WTC11 (cell line): ENCODE measurements around the gene LHX2.

Experiments
- TF ChIP-seq, protein P1 (sequence below): sonication (generic); formaldehyde crosslinking; IDR thresholded peaks from 2 replicates; pipeline ENCODE4 v1.8.0; 2022; ENCODE audit warnings: mild to moderate bottlenecking, missing genetic modification reagents
- TF ChIP-seq, protein P2 (sequence below): sonication (generic); formaldehyde crosslinking; conservative IDR thresholded peaks from 2 replicates; pipeline ENCODE4 v1.8.1; 2023; ENCODE audit warnings: mild to moderate bottlenecking, low read depth, missing genetic modification reagents, moderate library complexity
- TF ChIP-seq, protein P3 (sequence below): fragments of 200-600 bp; IDR thresholded peaks from 2 replicates; pipeline ENCODE4 v1.8.0; 2022; ENCODE audit warnings: antibody characterized with exemption

DNA sequence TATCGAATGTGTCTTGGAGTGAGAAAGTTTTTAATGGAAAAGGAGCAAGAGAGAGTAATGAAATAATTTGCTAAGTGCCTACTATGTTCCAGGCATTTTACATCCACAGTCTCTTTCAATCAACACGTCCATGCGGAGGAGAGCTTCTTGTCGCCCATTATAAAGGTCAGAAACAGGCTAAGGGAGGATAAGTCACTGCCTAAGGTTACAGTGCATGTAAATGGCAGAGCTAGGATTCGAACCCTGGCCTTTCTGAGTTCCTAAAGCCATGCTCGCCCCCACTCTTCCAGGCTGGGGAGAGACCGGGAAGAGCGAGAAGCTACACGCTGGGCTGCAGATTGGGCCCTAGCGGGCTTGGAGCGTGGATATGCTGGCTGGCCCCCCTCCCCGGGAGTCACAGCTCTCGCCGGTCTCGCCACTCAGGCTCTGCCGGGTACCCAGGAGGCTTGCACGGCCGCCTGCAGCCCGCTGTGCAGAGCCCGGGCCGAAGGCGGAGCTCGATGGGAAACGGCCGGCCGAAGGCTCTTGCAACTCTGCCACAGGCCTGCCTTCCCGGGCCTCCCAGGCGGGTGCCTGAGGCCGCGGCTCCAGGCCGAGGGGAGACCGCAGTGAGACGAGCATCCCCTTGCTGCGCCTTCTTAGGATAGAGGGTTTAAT is 775 bp upstream of the LHX2 start:
- TF ChIP-seq, protein P1, sequence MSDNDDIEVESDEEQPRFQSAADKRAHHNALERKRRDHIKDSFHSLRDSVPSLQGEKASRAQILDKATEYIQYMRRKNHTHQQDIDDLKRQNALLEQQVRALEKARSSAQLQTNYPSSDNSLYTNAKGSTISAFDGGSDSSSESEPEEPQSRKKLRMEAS (CRISPR knock-in tag), result no peak
- TF ChIP-seq, protein P2, sequence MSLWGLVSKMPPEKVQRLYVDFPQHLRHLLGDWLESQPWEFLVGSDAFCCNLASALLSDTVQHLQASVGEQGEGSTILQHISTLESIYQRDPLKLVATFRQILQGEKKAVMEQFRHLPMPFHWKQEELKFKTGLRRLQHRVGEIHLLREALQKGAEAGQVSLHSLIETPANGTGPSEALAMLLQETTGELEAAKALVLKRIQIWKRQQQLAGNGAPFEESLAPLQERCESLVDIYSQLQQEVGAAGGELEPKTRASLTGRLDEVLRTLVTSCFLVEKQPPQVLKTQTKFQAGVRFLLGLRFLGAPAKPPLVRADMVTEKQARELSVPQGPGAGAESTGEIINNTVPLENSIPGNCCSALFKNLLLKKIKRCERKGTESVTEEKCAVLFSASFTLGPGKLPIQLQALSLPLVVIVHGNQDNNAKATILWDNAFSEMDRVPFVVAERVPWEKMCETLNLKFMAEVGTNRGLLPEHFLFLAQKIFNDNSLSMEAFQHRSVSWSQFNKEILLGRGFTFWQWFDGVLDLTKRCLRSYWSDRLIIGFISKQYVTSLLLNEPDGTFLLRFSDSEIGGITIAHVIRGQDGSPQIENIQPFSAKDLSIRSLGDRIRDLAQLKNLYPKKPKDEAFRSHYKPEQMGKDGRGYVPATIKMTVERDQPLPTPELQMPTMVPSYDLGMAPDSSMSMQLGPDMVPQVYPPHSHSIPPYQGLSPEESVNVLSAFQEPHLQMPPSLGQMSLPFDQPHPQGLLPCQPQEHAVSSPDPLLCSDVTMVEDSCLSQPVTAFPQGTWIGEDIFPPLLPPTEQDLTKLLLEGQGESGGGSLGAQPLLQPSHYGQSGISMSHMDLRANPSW (CRISPR knock-in tag), result no peak
- TF ChIP-seq, protein P3, sequence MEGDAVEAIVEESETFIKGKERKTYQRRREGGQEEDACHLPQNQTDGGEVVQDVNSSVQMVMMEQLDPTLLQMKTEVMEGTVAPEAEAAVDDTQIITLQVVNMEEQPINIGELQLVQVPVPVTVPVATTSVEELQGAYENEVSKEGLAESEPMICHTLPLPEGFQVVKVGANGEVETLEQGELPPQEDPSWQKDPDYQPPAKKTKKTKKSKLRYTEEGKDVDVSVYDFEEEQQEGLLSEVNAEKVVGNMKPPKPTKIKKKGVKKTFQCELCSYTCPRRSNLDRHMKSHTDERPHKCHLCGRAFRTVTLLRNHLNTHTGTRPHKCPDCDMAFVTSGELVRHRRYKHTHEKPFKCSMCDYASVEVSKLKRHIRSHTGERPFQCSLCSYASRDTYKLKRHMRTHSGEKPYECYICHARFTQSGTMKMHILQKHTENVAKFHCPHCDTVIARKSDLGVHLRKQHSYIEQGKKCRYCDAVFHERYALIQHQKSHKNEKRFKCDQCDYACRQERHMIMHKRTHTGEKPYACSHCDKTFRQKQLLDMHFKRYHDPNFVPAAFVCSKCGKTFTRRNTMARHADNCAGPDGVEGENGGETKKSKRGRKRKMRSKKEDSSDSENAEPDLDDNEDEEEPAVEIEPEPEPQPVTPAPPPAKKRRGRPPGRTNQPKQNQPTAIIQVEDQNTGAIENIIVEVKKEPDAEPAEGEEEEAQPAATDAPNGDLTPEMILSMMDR, result no peak
